ENCODE measurements around the gene SPAG9. TPM values are rescaled to one million over a fixed set of nuclear protein-coding genes. Genes with fewer than 3 reads are reported as not detected.
"Not testable (repeated sequence)": the region's sequence is repeated elsewhere in the genome, so short reads cannot be mapped to it uniquely, and the experiment has no call there.

The SPAG9 gene
- total RNA-seq, 4 donors from 2014 or later: 39.4 to 211 (median 107) TPM

DNA sequence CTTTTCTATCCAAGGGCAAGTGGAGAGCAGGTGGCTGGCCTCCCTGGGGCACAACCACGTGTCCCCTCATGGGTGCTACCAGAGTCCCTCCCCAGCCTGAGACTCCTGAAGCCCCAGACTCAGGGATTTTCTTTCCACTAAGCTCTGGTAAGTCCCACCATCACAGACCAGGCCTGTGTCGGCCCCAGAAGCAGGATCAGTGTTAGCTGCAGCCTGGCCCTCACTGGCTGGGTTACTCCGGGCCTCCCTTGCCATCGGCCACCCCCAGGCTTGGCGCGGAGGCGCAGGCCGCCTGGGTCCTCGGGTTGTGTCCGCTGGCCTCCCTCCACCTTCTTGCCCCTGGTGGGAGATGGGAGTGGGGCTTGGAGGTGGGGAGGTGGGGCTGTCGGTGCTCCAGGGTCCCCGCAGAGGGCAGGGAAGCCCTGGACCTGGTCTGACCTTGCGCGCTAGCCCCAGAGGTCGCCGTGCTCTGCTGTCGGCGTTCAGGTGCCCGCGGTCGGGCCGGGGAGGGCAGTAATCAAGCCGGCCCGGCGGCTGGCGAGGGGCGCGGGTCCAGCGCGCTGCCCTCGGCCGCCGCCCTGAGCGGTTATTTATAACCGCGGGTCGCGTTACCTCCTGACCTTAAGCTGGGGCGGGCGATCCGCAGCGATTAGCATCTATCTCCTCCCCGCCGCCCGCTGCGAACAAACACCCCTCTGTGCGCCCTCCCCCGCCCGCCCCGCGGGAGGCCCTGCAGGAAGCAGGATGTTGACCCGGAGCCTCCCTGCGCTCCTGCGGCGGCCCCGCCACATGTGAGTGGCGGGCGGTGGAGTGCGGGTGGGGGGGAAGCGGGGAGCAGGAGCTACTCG, 176.4 kb downstream of the SPAG9 start:
- Histone ChIP-seq H3K27ac (peak overlapping the region; percentile 74 to 80), H3K4me1 (peaks cover 0 to 17% of the 10 kb centered on the region in 2 donors), H3K36me3 (no peaks in the 10 kb centered on the region), H3K9me3 (no peaks in the 10 kb centered on the region), H3K4me3 (peak overlapping the region; percentile 20 to 26), H3K27me3 (no peaks in the 10 kb centered on the region)
- TF ChIP-seq, protein P1, sequence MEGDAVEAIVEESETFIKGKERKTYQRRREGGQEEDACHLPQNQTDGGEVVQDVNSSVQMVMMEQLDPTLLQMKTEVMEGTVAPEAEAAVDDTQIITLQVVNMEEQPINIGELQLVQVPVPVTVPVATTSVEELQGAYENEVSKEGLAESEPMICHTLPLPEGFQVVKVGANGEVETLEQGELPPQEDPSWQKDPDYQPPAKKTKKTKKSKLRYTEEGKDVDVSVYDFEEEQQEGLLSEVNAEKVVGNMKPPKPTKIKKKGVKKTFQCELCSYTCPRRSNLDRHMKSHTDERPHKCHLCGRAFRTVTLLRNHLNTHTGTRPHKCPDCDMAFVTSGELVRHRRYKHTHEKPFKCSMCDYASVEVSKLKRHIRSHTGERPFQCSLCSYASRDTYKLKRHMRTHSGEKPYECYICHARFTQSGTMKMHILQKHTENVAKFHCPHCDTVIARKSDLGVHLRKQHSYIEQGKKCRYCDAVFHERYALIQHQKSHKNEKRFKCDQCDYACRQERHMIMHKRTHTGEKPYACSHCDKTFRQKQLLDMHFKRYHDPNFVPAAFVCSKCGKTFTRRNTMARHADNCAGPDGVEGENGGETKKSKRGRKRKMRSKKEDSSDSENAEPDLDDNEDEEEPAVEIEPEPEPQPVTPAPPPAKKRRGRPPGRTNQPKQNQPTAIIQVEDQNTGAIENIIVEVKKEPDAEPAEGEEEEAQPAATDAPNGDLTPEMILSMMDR (IDR thresholded peaks at IDR 0.05): no peak
- peak; percentile 8 to 22 for TF ChIP-seq POLR2A (IDR thresholded peaks at IDR 0.05)
- peak; percentile 66 to 68 for DNase-seq
- intact Hi-C loops (cut with DNase I; ENCODE audit: low total_unique reads): no loop called here

- intact Hi-C loops (cut with DNase I; ENCODE audit: low total_unique reads): no loop called here
- peak in 1 of 2 donors; percentile 16 for DNase-seq
- Histone ChIP-seq H3K36me3 (no peaks in the 10 kb centered on the region), H3K4me1 (peaks cover 0 to 12% of the 10 kb centered on the region in 2 donors), H3K27me3 (no peaks in the 10 kb centered on the region), H3K9me3 (no peaks in the 10 kb centered on the region), H3K27ac (peak overlapping the region; percentile 74 to 80), H3K4me3 (no peak overlapping the region)
- TF ChIP-seq POLR2A (IDR thresholded peaks at IDR 0.05): no peak
- TF ChIP-seq, protein P1 (IDR thresholded peaks at IDR 0.05): no peak
These were observed 177.1 kb downstream of the SPAG9 start for GRCh38 chr17:50943575-50943933.

DNA sequence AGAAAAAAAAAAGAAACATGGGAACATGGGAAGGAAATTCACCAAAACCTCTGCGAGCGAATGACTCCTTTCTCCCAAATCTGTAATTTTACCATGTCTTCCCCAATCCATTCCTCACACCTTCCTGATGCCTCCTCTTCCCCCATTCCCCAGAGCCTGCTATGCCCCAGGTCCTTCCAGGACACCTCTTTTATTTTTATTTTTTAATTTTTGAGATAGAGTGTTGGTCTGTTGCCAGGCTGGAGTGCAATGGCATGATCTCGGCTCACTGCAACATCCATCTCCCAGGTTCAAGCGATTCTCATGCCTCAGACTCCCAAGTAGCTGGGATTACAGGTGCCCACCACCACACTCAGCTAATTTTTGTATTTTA, 179.0 kb downstream of the SPAG9 start:
- H3K27ac ChIP-seq; H3K36me3 ChIP-seq; intact Hi-C loops (cut with DNase I; ENCODE audit: low total_unique reads); H3K4me1 ChIP-seq; H3K9me3 ChIP-seq; H3K27me3 ChIP-seq; H3K4me3 ChIP-seq: not testable (repeated sequence)
- DNase-seq: peak in 1 of 2 donors; percentile 1

- no peak overlapping the region for H3K4me3 ChIP-seq
- no peaks in the 10 kb centered on the region for H3K36me3 ChIP-seq
- DNase-seq: no peak
- H3K9me3 ChIP-seq: no peaks in the 10 kb centered on the region
- peaks cover 0 to 6% of the 10 kb centered on the region in 2 donors for H3K4me1 ChIP-seq
- H3K27me3 ChIP-seq: no peaks in the 10 kb centered on the region
- no peak for TF ChIP-seq POLR2A (IDR thresholded peaks at IDR 0.05)
- TF ChIP-seq, protein P1 (IDR thresholded peaks at IDR 0.05): no peak
- intact Hi-C loops (cut with DNase I; ENCODE audit: low total_unique reads): no loop called here
- no peak overlapping the region for H3K27ac ChIP-seq
These were observed 180.6 kb downstream of the SPAG9 start for GRCh38 chr17:50939795-50940684.

DNA sequence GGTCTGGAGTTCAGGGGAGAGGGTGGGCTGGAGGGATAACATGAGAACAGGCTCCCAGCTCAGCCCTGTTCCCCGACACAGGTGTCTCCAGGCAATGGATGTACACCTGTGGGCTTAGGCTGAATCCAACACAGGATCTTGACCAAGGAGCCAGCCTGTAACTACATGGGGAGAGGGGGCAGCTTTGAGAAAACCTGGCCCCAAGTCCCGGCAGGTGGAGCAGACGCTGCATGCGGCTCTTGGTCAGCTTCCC, 181.2 kb downstream of the SPAG9 start:
- Histone ChIP-seq H3K36me3 (no peaks in the 10 kb centered on the region), H3K4me1 (peaks cover 0 to 6% of the 10 kb centered on the region in 2 donors), H3K27ac (no peak overlapping the region), H3K9me3 (no peaks in the 10 kb centered on the region), H3K27me3 (no peaks in the 10 kb centered on the region), H3K4me3 (no peak overlapping the region)
- DNase-seq: no peak
- TF ChIP-seq, protein P1 (IDR thresholded peaks at IDR 0.05): no peak
- TF ChIP-seq POLR2A (IDR thresholded peaks at IDR 0.05): no peak
- intact Hi-C loops (cut with DNase I; ENCODE audit: low total_unique reads): no loop called here
